Measurements from ENCODE around the gene ZNF782.

GRCh38 chr9:96888591-96888990 lies 34.3 kb upstream of the ZNF782 start:
- TF ChIP-seq CTCF (IDR thresholded peaks at IDR 0.05) (no peak), POLR2A (IDR thresholded peaks at IDR 0.05) (no peak)
